H1 (cell line): ENCODE results near the gene BEAN1. TPM values are rescaled to one million over a fixed set of nuclear protein-coding genes. Genes with fewer than 3 reads are reported as not detected.

Source experiments
- CTCF ChIA-PET: fragments of 300-600 bp; sonication (Branson Sonifier 250); formaldehyde crosslinking; loops from one replicate; lab custom pipeline; 2021; ENCODE audit not compliant: partially characterized antibody; lab: Charles Lee
- POLR2A ChIA-PET: fragments of 300-600 bp; sonication (Branson Sonifier 250); formaldehyde crosslinking; loops from one replicate; lab custom pipeline; 2021; ENCODE audit warnings: inconsistent platforms; ENCODE audit not compliant: partially characterized antibody; lab: Charles Lee
- DNase-seq, 2 experiments: peaks; one replicate each; pipeline versions ENCODE4 v3.0.0 to v3.0.0-alpha.2; 2010 to 2022; ENCODE audit warnings: low spot score in 2 of 2, low read depth in 1 of 2, mixed read lengths in 1 of 2
- FAIRE-seq: peaks from 2 replicates; lab custom pipeline; 2011; peaks lifted over from hg19 to GRCh38; lab: Jason Lieb, UNC
- H2AFZ ChIP-seq: 2 replicates; pipeline ENCODE4 v1.8.1; 2012; ENCODE audit warnings: low read length, inconsistent platforms
- H2AK5ac ChIP-seq: 2 replicates; pipeline ENCODE4 v1.6.1; 2013; ENCODE audit warnings: low read depth, low read length
- H2BK120ac ChIP-seq: replicated peaks from 2 replicates; pipeline ENCODE3; 2013; ENCODE audit warnings: low read depth, low read length, inconsistent platforms
- H2BK12ac ChIP-seq: 2 replicates; pipeline ENCODE4 v1.6.1; 2013; ENCODE audit warnings: low read depth, low read length
- H2BK15ac ChIP-seq: 2 replicates; pipeline ENCODE4 v1.6.1; 2013; ENCODE audit warnings: low read length
- H2BK20ac ChIP-seq: 2 replicates; pipeline ENCODE4 v1.6.1; 2013; ENCODE audit warnings: low read length
- H2BK5ac ChIP-seq: 2 replicates; pipeline ENCODE4 v1.6.1; 2013; ENCODE audit warnings: low read depth, low read length
- H3K14ac ChIP-seq: 2 replicates; pipeline ENCODE4 v1.6.1; 2013; ENCODE audit warnings: inconsistent platforms; ENCODE audit not compliant: insufficient read length
- H3K18ac ChIP-seq: 2 replicates; pipeline ENCODE4 v1.6.1; 2013; ENCODE audit warnings: low read length; ENCODE audit errors: extremely low read depth
- H3K23ac ChIP-seq: 2 replicates; pipeline ENCODE4 v1.6.1; 2013; ENCODE audit warnings: inconsistent platforms; ENCODE audit not compliant: insufficient read length
- H3K23me2 ChIP-seq: 2 replicates; pipeline ENCODE4 v1.6.1; 2013; ENCODE audit warnings: low read depth, low read length
- H3K27ac ChIP-seq: 2 replicates; pipeline ENCODE4 v1.6.1; 2011; ENCODE audit warnings: low read depth, low read length, inconsistent platforms
- H3K27me3 ChIP-seq, 4 experiments: replicated peaks in 1 of 4; 1 replicate in 1 of 4; 2 replicates in 3 of 4; pipeline versions ENCODE4 v1.6.1 to v1.8.1; 2011 to 2013; ENCODE audit warnings: low read length in 3 of 4, mild to moderate bottlenecking in 3 of 4, inconsistent platforms in 2 of 4, mixed read lengths in 2 of 4, moderate library complexity in 1 of 4; ENCODE audit not compliant: control insufficient read depth in 3 of 4, insufficient read depth in 3 of 4; ENCODE audit errors: extremely low read depth in 1 of 4
- H3K36me3 ChIP-seq, 4 experiments: 2 replicates each; pipeline versions ENCODE4 v1.6.1 to v1.8.1; 2011 to 2013; ENCODE audit warnings: mild to moderate bottlenecking in 4 of 4, low read length in 3 of 4, moderate library complexity in 2 of 4, control low read depth in 1 of 4, inconsistent platforms in 1 of 4; ENCODE audit not compliant: insufficient read depth in 4 of 4, control insufficient read depth in 2 of 4
- H3K4ac ChIP-seq: replicated peaks from 2 replicates; pipeline ENCODE3; 2013; ENCODE audit warnings: low read length, low read depth, mixed read lengths, inconsistent platforms; ENCODE audit not compliant: insufficient read length
- H3K4me1 ChIP-seq, 4 experiments: replicated peaks in 1 of 4; 1 replicate in 1 of 4; 2 replicates in 3 of 4; pipeline versions ENCODE4 v1.6.1 to v1.8.1; 2011 to 2013; ENCODE audit warnings: low read length in 3 of 4, inconsistent platforms in 2 of 4, mixed read lengths in 1 of 4; ENCODE audit not compliant: insufficient read depth in 4 of 4, control insufficient read depth in 3 of 4
- H3K4me2 ChIP-seq, 2 experiments: 2 replicates each; pipeline versions ENCODE4 v1.6.1 to v1.8.1; 2011 to 2013; ENCODE audit warnings: low read depth in 2 of 2, low read length in 2 of 2, control low read depth in 1 of 2, inconsistent platforms in 1 of 2, mild to moderate bottlenecking in 1 of 2; ENCODE audit not compliant: insufficient read depth in 1 of 2
- H3K4me3 ChIP-seq, 4 experiments: fragments of 200-600, 300-600 bp in 1 of 4; sonication (generic), shearing (Covaris generic), sonication (Bioruptor Twin) in 1 of 4; 2 replicates each; pipeline versions ENCODE4 v1.5.1 to v1.8.1; 2011 to 2016; ENCODE audit warnings: low read length in 4 of 4, low read depth in 3 of 4, control low read depth in 2 of 4, inconsistent platforms in 2 of 4, mild to moderate bottlenecking in 2 of 4, mixed read lengths in 1 of 4, moderate library complexity in 1 of 4; ENCODE audit not compliant: insufficient read depth in 2 of 4; ENCODE audit errors: extremely low read depth in 1 of 4
- H3K56ac ChIP-seq: replicated peaks from 2 replicates; pipeline ENCODE3; 2013; ENCODE audit warnings: low read depth, mild to moderate bottlenecking, mixed read lengths, low read length, inconsistent platforms; ENCODE audit not compliant: insufficient read length
- H3K79me1 ChIP-seq: 2 replicates; pipeline ENCODE4 v1.6.1; 2013; ENCODE audit warnings: low read depth, low read length, control low read depth
- H3K79me2 ChIP-seq, 2 experiments: 2 replicates each; pipeline versions ENCODE4 v1.6.1 to v1.8.1; 2012 to 2013; ENCODE audit warnings: low read length in 2 of 2, mild to moderate bottlenecking in 2 of 2, inconsistent platforms in 1 of 2; ENCODE audit not compliant: insufficient read depth in 2 of 2, control insufficient read depth in 1 of 2
- H3K9ac ChIP-seq, 4 experiments: replicated peaks in 1 of 4; 1 replicate in 1 of 4; 2 replicates in 3 of 4; pipeline versions ENCODE4 v1.6.1 to v1.8.1; 2011 to 2013; ENCODE audit warnings: low read depth in 3 of 4, low read length in 3 of 4, control low read depth in 2 of 4, mild to moderate bottlenecking in 2 of 4, moderate library complexity in 2 of 4, inconsistent platforms in 1 of 4; ENCODE audit errors: extremely low read depth in 1 of 4
- H3K9me3 ChIP-seq, 2 experiments: 2 replicates each; pipeline versions ENCODE4 v1.6.1 to v1.8.1; 2012 to 2013; ENCODE audit warnings: mild to moderate bottlenecking in 2 of 2, moderate library complexity in 2 of 2, control low read depth in 1 of 2, inconsistent platforms in 1 of 2, low read depth in 1 of 2, low read length in 1 of 2, mixed read lengths in 1 of 2; ENCODE audit not compliant: insufficient read depth in 2 of 2
- H4K20me1 ChIP-seq, 2 experiments: replicated peaks in 1 of 2; 2 replicates each; pipeline versions ENCODE3 to v1.8.1; 2011 to 2013; ENCODE audit warnings: inconsistent platforms in 2 of 2, low read length in 2 of 2, mild to moderate bottlenecking in 1 of 2; ENCODE audit not compliant: insufficient read depth in 2 of 2, control insufficient read depth in 1 of 2
- H4K5ac ChIP-seq: 2 replicates; pipeline ENCODE4 v1.6.1; 2013; ENCODE audit warnings: low read length, low read depth, mixed read lengths, inconsistent platforms; ENCODE audit not compliant: insufficient read length
- H4K8ac ChIP-seq: 2 replicates; pipeline ENCODE4 v1.8.0; 2013; ENCODE audit warnings: mild to moderate bottlenecking, moderate library complexity, low read length, inconsistent platforms; ENCODE audit not compliant: insufficient read depth; ENCODE audit errors: extremely low read depth
- H4K91ac ChIP-seq: replicated peaks from 2 replicates; pipeline ENCODE3; 2013; ENCODE audit warnings: low read length, mixed read lengths, inconsistent platforms; ENCODE audit not compliant: insufficient read length
- ASH2L ChIP-seq: fragments of 200-600, 300-600 bp; sonication (generic); IDR thresholded peaks from one replicate; pipeline ENCODE4 v1.7.1; 2017; ENCODE audit warnings: low read length
- CBX5 ChIP-seq: fragments of 300-800, 300-1000 bp; sonication (generic); IDR thresholded peaks from 2 replicates; pipeline ENCODE4 v1.7.1; 2016; ENCODE audit warnings: antibody characterized with exemption, low read length, low read depth
- EGR1 ChIP-seq: IDR thresholded peaks from 2 replicates; pipeline ENCODE4 v1.6.1; 2011; ENCODE audit warnings: low read depth, low read length, borderline replicate concordance
- EP300 ChIP-seq, 2 experiments: IDR thresholded peaks; 1 replicate in 1 of 2; 2 replicates in 1 of 2; pipeline ENCODE4 v1.6.1; 2011 to 2012; ENCODE audit warnings: low read depth in 2 of 2, low read length in 2 of 2, mild to moderate bottlenecking in 2 of 2, borderline replicate concordance in 1 of 2, inconsistent platforms in 1 of 2, moderate library complexity in 1 of 2
- GABPA ChIP-seq: IDR thresholded peaks from 2 replicates; pipeline ENCODE4 v1.6.1; 2011; ENCODE audit warnings: mild to moderate bottlenecking, low read length, moderate library complexity, borderline replicate concordance; ENCODE audit not compliant: insufficient read depth
- KDM4A ChIP-seq: IDR thresholded peaks from one replicate; pipeline ENCODE4 v1.7.1; 2012; ENCODE audit warnings: low read depth, mild to moderate bottlenecking, moderate library complexity, low read length, inconsistent platforms; ENCODE audit not compliant: severe bottlenecking
- POLR2A ChIP-seq, 2 experiments: IDR thresholded peaks; 1 replicate in 1 of 2; 2 replicates in 1 of 2; pipeline ENCODE4 v1.6.1; 2011; ENCODE audit warnings: low read depth in 2 of 2, low read length in 2 of 2, mild to moderate bottlenecking in 2 of 2; ENCODE audit errors: control extremely low read depth in 1 of 2
- SAP30 ChIP-seq: fragments of 300-600 bp; sonication (generic); IDR thresholded peaks from 2 replicates; pipeline ENCODE4 v1.7.1; 2012; ENCODE audit warnings: low read length, moderate library complexity, mild to moderate bottlenecking, inconsistent platforms; ENCODE audit not compliant: insufficient read depth, insufficient replicate concordance
- SIRT6 ChIP-seq: IDR thresholded peaks from one replicate; pipeline ENCODE4 v1.7.1; 2012; ENCODE audit warnings: low read length, inconsistent platforms
- SIX5 ChIP-seq: IDR thresholded peaks from 2 replicates; pipeline ENCODE4 v1.6.1; 2011; ENCODE audit warnings: mild to moderate bottlenecking, low read depth, low read length
- TAF7 ChIP-seq: optimal IDR thresholded peaks from 2 replicates; pipeline ENCODE3; 2011; ENCODE audit warnings: low read depth, mild to moderate bottlenecking, inconsistent platforms, low read length, moderate library complexity, borderline replicate concordance
- ZNF274 ChIP-seq: IDR thresholded peaks from 2 replicates; pipeline ENCODE4 v1.7.0; 2012; ENCODE audit warnings: low read length, borderline replicate concordance; ENCODE audit errors: extremely low read depth
- polyA plus RNA-seq, 7 experiments: library from polyadenylated mRNA; depleted of rRNA in 3 of 7; stranded (reverse) in 5 of 7; unstranded in 2 of 7; fragments of >200 nt in 5 of 7; fragments of 200-250 nt in 2 of 7; gene quantifications; 1 replicate in 5 of 7; 2 replicates in 1 of 7; 4 replicates in 1 of 7; pipeline versions ENCODE4 v1.2.1 to v1.2.3, GENCODE V29; 2011 to 2013; ENCODE audit warnings: missing spikeins in 2 of 7, mixed read lengths in 2 of 7
- total RNA-seq: library from RNA; stranded (reverse); fragmentation: NEBNext Ultra II Directional; extraction: Animal tissue kit (Norgen Biotek cat#: 25700); gene quantifications from 2 replicates; pipeline ENCODE4 v1.2.1, GENCODE V29; 2021

BEAN1 gene
- total and polyA plus RNA-seq, 2 of the 8 experiments (the other 6 are each of a cell fraction or from before 2014, with no cell fraction given), result 0.08 TPM; not detected in 1

DNA sequence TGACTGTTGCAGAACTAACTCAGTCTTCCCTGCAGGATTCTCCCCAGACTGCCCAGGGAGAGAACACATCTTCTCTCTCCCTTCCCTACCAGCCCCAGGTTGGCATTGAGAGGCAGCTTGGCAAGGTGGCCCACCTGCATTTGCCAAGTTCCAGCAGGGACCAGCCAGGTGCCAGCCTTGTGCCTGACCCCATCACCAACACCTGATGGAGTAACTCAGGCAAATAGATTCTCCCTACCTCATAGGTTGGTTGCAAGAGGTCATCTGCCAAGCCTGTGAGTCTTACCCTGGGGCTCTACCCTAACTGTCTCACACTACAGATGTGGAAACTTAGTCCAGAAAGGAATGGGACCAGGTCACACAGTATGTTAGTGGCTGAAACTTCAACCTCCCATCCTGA is 20.4 kb downstream of the BEAN1 start:
- no peak overlapping the region for H4K91ac ChIP-seq
- H3K23ac ChIP-seq, result no peak overlapping the region
- H2AK5ac ChIP-seq, result no peak overlapping the region
- no peaks in the 10 kb centered on the region for H3K23me2 ChIP-seq
- TF ChIP-seq ASH2L (no peak), SIRT6 (no peak), TAF7 (no peak), SIX5 (no peak), SAP30 (no peak), GABPA (no peak), KDM4A (no peak), EP300 (IDR thresholded peaks at IDR 0.05; ENCODE audit: borderline replicate concordance in 1 of 2, low read depth in 2 of 2, low read length in 2 of 2) (no peak), EGR1 (no peak), POLR2A (IDR thresholded peaks at IDR 0.05; ENCODE audit: control extremely low read depth in 1 of 2, low read depth in 2 of 2, low read length in 2 of 2) (no peak), ZNF274 (no peak), CBX5 (no peak)
- H2BK120ac ChIP-seq, result no peak overlapping the region
- no peaks in the 10 kb centered on the region for H3K9me3 ChIP-seq
- ChIA-PET CTCF (interaction anchor here (1.1 to 1.4 kb wide), 4 partner anchors 12 to 18 kb away, joined by 3 to 4 read pairs (median 4); no protein-coding TSS in a partner anchor), POLR2A (no interaction called here)
- H3K27me3 ChIP-seq, result 0 out of 7 replicates have a peak, but pooled peaks cover 0 to 3% (median 0%) of the 10 kb centered on the region in 4 experiments
- no peaks in the 10 kb centered on the region for H3K36me3 ChIP-seq
- no peak overlapping the region for H3K56ac ChIP-seq
- no peak overlapping the region for H3K4me2 ChIP-seq
- no peak overlapping the region for H4K5ac ChIP-seq
- H3K79me2 ChIP-seq, result no peaks in the 10 kb centered on the region
- no peak for DNase-seq
- no peak overlapping the region for H2AFZ ChIP-seq
- no peak overlapping the region for H2BK12ac ChIP-seq
- H2BK20ac ChIP-seq, result no peak overlapping the region
- H2BK5ac ChIP-seq, result no peak overlapping the region
- H3K14ac ChIP-seq, result no peak overlapping the region
- FAIRE-seq, result no peak
- peaks cover 0 to 4% (median 0%) of the 10 kb centered on the region in 4 experiments; a peak in 1 of 7 replicates for H3K4me1 ChIP-seq
- H3K4me3 ChIP-seq, result no peak overlapping the region
- no peaks in the 10 kb centered on the region for H4K20me1 ChIP-seq
- no peak overlapping the region for H2BK15ac ChIP-seq
- no peak overlapping the region for H3K4ac ChIP-seq
- H3K9ac ChIP-seq, result no peak overlapping the region
- H3K27ac ChIP-seq, result no peak overlapping the region
- no peak overlapping the region for H3K18ac ChIP-seq
- no peaks in the 10 kb centered on the region for H3K79me1 ChIP-seq
- no peak overlapping the region for H4K8ac ChIP-seq
